Esophagus squamous epithelium (tissue), 4 donors: ENCODE data around the gene NFATC4.

ENCODE experiments used
- POLR2A ChIP-seq, 4 donors: fragments of 450-650 bp; IDR thresholded peaks; one replicate each; pipeline ENCODE4 v1.6.1; 2017; ENCODE audit warnings: antibody characterized with exemption in 4 of 4, mild to moderate bottlenecking in 4 of 4, moderate library complexity in 3 of 4
- TF ChIP-seq, protein P1 (sequence below), 6 experiments: fragments of 450-650 bp in 4 of 6; fragments of 200-600 bp in 2 of 6; sonication (generic) in 2 of 6; IDR thresholded peaks; one replicate each; pipeline ENCODE4 v1.5.1; 2016 to 2019; ENCODE audit warnings: antibody characterized with exemption in 6 of 6, mild to moderate bottlenecking in 4 of 6, moderate library complexity in 4 of 6

DNA sequence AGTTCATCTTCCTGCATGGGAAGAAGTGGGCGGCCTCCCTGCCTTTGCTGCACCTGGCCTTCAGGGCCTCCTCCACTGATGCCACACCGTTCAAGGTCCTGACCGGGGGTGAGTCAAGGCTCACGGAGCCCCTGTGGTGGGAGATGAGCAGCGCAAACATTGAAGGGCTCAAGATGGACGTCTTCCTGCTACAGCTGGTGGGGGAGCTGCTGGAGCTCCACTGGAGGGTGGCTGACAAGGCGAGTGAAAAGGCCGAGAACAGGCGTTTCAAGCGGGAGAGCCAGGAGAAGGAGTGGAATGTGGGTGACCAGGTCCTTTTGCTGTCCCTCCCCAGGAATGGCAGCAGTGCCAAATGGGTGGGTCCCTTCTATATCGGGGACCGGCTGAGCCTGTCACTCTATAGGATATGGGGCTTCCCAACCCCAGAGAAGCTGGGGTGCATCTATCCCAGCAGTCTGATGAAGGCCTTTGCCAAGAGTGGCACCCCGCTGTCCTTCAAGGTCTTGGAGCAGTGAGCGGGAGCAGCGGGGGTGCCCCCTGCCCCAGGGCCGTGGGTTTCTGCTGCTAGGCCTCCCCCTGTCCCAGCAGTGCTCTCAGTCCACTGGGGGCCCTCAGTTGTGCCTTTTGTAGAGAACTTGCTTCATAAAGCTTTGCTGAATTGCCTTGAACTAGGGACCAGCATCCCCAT is 49.1 kb downstream of the NFATC4 start:
- TF ChIP-seq, protein P1, sequence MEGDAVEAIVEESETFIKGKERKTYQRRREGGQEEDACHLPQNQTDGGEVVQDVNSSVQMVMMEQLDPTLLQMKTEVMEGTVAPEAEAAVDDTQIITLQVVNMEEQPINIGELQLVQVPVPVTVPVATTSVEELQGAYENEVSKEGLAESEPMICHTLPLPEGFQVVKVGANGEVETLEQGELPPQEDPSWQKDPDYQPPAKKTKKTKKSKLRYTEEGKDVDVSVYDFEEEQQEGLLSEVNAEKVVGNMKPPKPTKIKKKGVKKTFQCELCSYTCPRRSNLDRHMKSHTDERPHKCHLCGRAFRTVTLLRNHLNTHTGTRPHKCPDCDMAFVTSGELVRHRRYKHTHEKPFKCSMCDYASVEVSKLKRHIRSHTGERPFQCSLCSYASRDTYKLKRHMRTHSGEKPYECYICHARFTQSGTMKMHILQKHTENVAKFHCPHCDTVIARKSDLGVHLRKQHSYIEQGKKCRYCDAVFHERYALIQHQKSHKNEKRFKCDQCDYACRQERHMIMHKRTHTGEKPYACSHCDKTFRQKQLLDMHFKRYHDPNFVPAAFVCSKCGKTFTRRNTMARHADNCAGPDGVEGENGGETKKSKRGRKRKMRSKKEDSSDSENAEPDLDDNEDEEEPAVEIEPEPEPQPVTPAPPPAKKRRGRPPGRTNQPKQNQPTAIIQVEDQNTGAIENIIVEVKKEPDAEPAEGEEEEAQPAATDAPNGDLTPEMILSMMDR (IDR thresholded peaks at IDR 0.05) = no peak
- TF ChIP-seq POLR2A (IDR thresholded peaks at IDR 0.05) = no peak
